Mesodermal cell (in vitro differentiated cells): ENCODE measurements around the gene PARS2.
"Not testable (repeated sequence)": the region's sequence is repeated elsewhere in the genome, so short reads cannot be mapped to it uniquely, and the experiment has no call there.

Experiments
- H3K27ac ChIP-seq: 2 replicates; pipeline ENCODE4 v1.7.0; 2013; ENCODE audit warnings: mild to moderate bottlenecking, low read depth, low read length, moderate library complexity; ENCODE audit not compliant: severe bottlenecking
- H3K36me3 ChIP-seq: 2 replicates; pipeline ENCODE4 v1.7.1; 2013; ENCODE audit warnings: mild to moderate bottlenecking, low read length, moderate library complexity; ENCODE audit not compliant: control insufficient read depth, insufficient read depth
- H3K4me1 ChIP-seq: one replicate; pipeline ENCODE4 v1.7.1; 2013; ENCODE audit warnings: mild to moderate bottlenecking, low read length; ENCODE audit not compliant: insufficient read depth, control insufficient read depth, poor library complexity, severe bottlenecking
- H3K4me3 ChIP-seq: 2 replicates; pipeline ENCODE4 v1.7.0; 2013; ENCODE audit warnings: low read length, control low read depth, mild to moderate bottlenecking; ENCODE audit not compliant: insufficient read depth, poor library complexity, severe bottlenecking; ENCODE audit errors: extremely low read depth
- H3K9me3 ChIP-seq: 2 replicates; pipeline ENCODE4 v1.7.1; 2013; ENCODE audit warnings: mild to moderate bottlenecking, low read length, moderate library complexity; ENCODE audit not compliant: control insufficient read depth
- WGBS, 2 experiments: methylation state at CpG; one replicate each; pipeline ENCODE4 v1.1.5; 2013; ENCODE audit warnings: missing lambda C conversion rate in 2 of 2; ENCODE audit not compliant: insufficient coverage in 2 of 2; 5-methylcytosine and 5-hydroxymethylcytosine counted together

Gene PARS2

GRCh38 chr1:54784066-54784465 is 19.7 kb upstream of the PARS2 start:
- 100% methylated on average over 2 of the region's 2 CpGs; no CpG with 5 or more reads in 1 of the 2 experiments for WGBS, 2 experiments
- H3K9me3 ChIP-seq, result no peaks in the 10 kb centered on the region
- H3K4me3 ChIP-seq, result no peak overlapping the region
- H3K27ac ChIP-seq, result no peak overlapping the region
- no peaks in the 10 kb centered on the region for H3K36me3 ChIP-seq
- no peaks in the 10 kb centered on the region for H3K4me1 ChIP-seq

DNA sequence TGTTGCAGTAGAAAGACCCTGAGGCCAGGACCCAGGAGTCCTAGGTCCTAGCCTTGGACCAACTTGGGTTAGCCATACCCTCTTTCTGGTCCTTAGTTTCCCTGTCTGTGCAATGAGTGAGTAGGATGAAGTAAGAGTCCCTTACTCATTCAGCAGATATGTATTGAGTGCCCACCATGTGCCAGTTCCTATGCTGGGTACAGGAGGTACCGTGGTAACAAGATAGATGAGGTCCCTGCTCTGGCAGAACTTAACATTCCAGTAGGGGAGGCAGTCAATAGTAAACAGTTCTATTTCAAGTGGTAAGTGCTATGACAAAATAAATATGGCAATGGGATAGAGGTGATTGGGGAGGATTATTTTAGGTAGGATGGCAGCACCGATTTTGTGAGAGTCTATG is 18.3 kb upstream of the PARS2 start:
- Histone ChIP-seq H3K4me3 (no peak overlapping the region), H3K4me1 (no peaks in the 10 kb centered on the region), H3K27ac (no peak overlapping the region), H3K36me3 (no peaks in the 10 kb centered on the region), H3K9me3 (no peaks in the 10 kb centered on the region)
- WGBS, 2 experiments, result 80 to 100% methylated on average over 1 of the region's 2 CpGs

GRCh38 chr1:54782156-54782555 is 17.8 kb upstream of the PARS2 start:
- no peaks in the 10 kb centered on the region for H3K4me1 ChIP-seq
- WGBS, 2 experiments, result 90 to 95% methylated on average over 4 to 6 of the region's 6 CpGs
- no peak overlapping the region for H3K4me3 ChIP-seq
- no peaks in the 10 kb centered on the region for H3K9me3 ChIP-seq
- no peak overlapping the region for H3K27ac ChIP-seq
- H3K36me3 ChIP-seq, result no peaks in the 10 kb centered on the region

GRCh38 chr1:54781023-54781723 is 16.9 kb upstream of the PARS2 start:
- Histone ChIP-seq H3K4me3 (no peak overlapping the region), H3K9me3 (no peaks in the 10 kb centered on the region), H3K36me3 (no peaks in the 10 kb centered on the region), H3K4me1 (no peaks in the 10 kb centered on the region), H3K27ac (no peak overlapping the region)
- 52 to 54% methylated on average over 46 to 74 of the region's 74 CpGs for WGBS, 2 experiments

- Histone ChIP-seq H3K4me3 (no peak overlapping the region), H3K9me3 (no peaks in the 10 kb centered on the region), H3K4me1 (no peaks in the 10 kb centered on the region), H3K27ac (no peak overlapping the region), H3K36me3 (no peaks in the 10 kb centered on the region)
- 92 to 95% methylated on average over 3 to 4 of the region's 4 CpGs for WGBS, 2 experiments
Measured at GRCh38 chr1:54777431-54777830, 13.1 kb upstream of the PARS2 start.

- no peaks in the 10 kb centered on the region for H3K9me3 ChIP-seq
- 61 to 69% methylated on average over 2 to 3 of the region's 4 CpGs for WGBS, 2 experiments
- no peak overlapping the region for H3K27ac ChIP-seq
- no peaks in the 10 kb centered on the region for H3K36me3 ChIP-seq
- H3K4me1 ChIP-seq, result no peaks in the 10 kb centered on the region
- H3K4me3 ChIP-seq, result no peak overlapping the region
Measured at GRCh38 chr1:54777011-54777410, 12.7 kb upstream of the PARS2 start.

DNA sequence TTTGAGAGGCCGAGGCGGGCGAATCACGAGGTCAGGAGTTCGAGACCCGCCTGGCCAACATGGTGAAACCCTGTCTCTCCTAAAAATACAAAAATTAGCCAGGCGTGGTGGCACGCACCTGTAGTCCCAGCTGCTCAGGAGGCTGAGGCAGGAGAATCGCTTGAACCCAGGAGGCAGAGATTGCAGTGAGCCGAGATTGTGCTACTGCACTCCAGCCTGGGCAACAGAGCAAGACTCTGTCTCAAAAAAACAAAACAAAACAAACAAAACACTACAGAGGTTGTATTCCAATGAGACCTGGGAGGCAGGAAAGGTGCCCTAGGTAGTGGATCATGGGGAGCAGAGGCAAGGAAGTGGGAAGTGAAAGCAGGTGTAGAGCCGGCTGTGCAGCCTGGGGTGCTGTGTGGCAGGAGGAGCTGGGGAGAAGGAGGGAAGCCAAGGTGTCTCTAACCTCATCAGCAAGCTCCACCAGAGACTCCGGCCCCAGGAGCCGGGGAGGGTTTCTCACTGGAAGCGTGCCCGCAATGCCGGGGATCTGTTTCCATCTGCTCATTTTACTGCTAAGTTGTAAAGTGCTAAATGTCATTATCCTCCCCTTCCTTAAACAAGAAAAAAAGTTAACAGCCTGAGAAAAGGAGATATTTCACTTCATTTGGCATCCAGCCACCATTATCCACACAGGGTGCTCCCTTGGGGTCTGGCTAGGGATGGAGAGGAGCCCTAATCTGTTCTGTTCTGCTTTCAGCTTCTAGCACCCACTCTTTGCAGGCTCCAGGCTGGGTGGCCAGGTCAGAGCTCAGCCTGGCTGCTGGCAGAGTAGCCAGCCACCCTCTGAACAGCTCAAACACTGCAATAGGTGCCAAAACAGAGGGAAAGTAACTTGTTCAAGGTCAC is 11.8 kb upstream of the PARS2 start:
- H3K9me3 ChIP-seq, H3K27ac ChIP-seq, H3K36me3 ChIP-seq, H3K4me3 ChIP-seq, H3K4me1 ChIP-seq: not testable (repeated sequence)
- 70 to 81% methylated on average over 3 to 8 of the region's 16 CpGs for WGBS, 2 experiments

DNA sequence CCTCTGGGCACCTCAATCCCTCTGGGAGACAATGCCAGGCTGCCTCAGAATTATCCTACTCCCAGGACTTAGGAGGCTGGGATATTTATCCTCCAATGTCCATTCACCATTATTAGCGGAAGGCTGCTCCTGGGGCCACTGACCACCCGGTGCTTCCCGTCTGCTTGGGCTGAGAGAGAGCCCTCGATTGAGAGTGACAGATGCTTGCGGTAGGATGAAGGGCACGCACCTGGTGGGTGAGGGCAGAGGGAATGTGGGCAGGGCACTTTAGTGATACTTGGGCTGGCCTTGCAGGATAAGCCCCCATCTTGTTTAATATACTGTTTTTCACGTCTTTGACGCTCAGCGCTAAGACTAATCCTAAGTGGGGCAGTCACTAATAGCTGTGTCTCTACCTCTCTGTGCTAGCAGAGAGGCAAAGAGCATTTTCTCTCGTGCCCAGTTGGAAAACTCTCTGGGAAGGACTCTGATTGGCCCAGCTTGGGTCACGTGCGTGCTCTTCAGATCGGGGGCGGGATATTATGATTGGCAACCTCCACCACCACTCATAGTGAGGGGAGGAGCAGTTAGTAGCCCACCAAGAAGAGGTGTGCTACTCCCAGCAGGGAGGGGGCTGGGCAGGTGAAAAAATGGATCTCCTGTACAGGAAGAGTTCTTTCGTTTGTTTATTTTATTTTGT is 10.6 kb upstream of the PARS2 start:
- Histone ChIP-seq H3K4me1 (no peaks in the 10 kb centered on the region), H3K27ac (no peak overlapping the region), H3K36me3 (no peaks in the 10 kb centered on the region), H3K4me3 (no peak overlapping the region), H3K9me3 (no peaks in the 10 kb centered on the region)
- WGBS, 2 experiments, result 74 to 80% methylated on average over 9 to 11 of the region's 15 CpGs

DNA sequence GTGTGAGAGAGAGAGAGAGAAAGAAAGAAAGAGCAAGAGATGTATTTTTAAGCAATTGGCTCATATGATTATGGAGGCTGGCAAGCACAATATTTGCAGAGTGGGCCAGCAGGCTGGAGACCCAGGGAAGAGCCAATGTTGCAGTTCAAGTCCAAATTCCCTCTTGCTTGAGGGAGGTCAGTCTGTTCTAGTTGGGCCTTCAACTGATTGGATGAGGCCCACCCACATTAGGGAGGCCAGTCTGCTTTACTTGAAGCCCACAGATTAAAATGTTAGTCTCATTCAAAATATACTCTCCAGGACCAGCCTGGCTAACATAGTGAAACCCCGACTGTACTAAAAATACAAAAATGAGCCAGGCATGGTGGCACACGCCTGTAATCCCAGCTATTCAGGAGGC is 8.6 kb upstream of the PARS2 start:
- Histone ChIP-seq H3K36me3 (no peaks in the 10 kb centered on the region), H3K4me1 (no peaks in the 10 kb centered on the region), H3K27ac (no peak overlapping the region), H3K9me3 (no peaks in the 10 kb centered on the region), H3K4me3 (no peak overlapping the region)
- WGBS, 2 experiments, result 89% methylated on average over 1 of the region's 2 CpGs; no CpG with 5 or more reads in 1 of the 2 experiments

GRCh38 chr1:54768093-54768492 is 3.8 kb upstream of the PARS2 start:
- Histone ChIP-seq H3K4me1 (no peaks in the 10 kb centered on the region), H3K27ac (no peak overlapping the region), H3K9me3 (no peaks in the 10 kb centered on the region), H3K36me3 (no peaks in the 10 kb centered on the region), H3K4me3 (no peak overlapping the region)
- 75 to 87% methylated on average over 4 to 5 of the region's 5 CpGs for WGBS, 2 experiments
